SU-DHL-6 (cell line): ENCODE measurements around the gene ZNF664.

Source experiments
- H2AFZ ChIP-seq: fragments of 200-600 bp; sonication (generic); 2 replicates; pipeline ENCODE4 v1.6.1; 2014; ENCODE audit warnings: low read depth, mild to moderate bottlenecking, moderate library complexity, mixed read lengths, antibody characterized with exemption, low read length; ENCODE audit not compliant: severe bottlenecking
- H3F3A ChIP-seq: fragments of 200-600 bp; shearing (Covaris generic); 2 replicates; pipeline ENCODE4 v1.6.0; 2016; ENCODE audit warnings: antibody characterized with exemption, mild to moderate bottlenecking; ENCODE audit not compliant: insufficient read depth
- H3K27ac ChIP-seq: fragments of 200-600 bp; sonication (generic); 2 replicates; pipeline ENCODE4 v1.5.1; 2016; ENCODE audit warnings: low read depth, mild to moderate bottlenecking, low read length, moderate library complexity, mixed read lengths
- H3K27me3 ChIP-seq: fragments of 200-600 bp; sonication (generic), shearing (Covaris generic); 2 replicates; pipeline ENCODE4 v1.6.0; 2014; ENCODE audit warnings: mild to moderate bottlenecking, low read length
- H3K36me3 ChIP-seq: fragments of 200-600 bp; sonication (generic); 2 replicates; pipeline ENCODE4 v1.6.1; 2014; ENCODE audit warnings: mild to moderate bottlenecking, low read length, mixed read lengths
- H3K4me2 ChIP-seq: fragments of 300-600, 200-600 bp; shearing (Covaris generic), sonication (generic); 2 replicates; pipeline ENCODE4 v1.6.0; 2014; ENCODE audit warnings: low read length, low read depth, mild to moderate bottlenecking; ENCODE audit not compliant: poor library complexity, severe bottlenecking
- H3K4me3 ChIP-seq: fragments of 200-600 bp; sonication (generic); 2 replicates; pipeline ENCODE4 v1.5.1; 2014; ENCODE audit warnings: antibody characterized with exemption, low read length, mild to moderate bottlenecking, mixed read lengths; ENCODE audit not compliant: insufficient read depth, poor library complexity, severe bottlenecking
- H3K79me2 ChIP-seq: fragments of 200-600 bp; sonication (generic); 2 replicates; pipeline ENCODE4 v1.6.1; 2014; ENCODE audit warnings: mild to moderate bottlenecking, low read length, moderate library complexity; ENCODE audit not compliant: insufficient read depth
- H3K9ac ChIP-seq: fragments of 200-600 bp; sonication (generic); 2 replicates; pipeline ENCODE4 v1.7.0; 2014; ENCODE audit warnings: mild to moderate bottlenecking, low read length
- H3K9me2 ChIP-seq: fragments of 200-600 bp; sonication (generic); replicated peaks from 2 replicates; pipeline ENCODE4 v1.6.1; 2014; ENCODE audit warnings: low read length; ENCODE audit not compliant: insufficient read depth
- H3K9me3 ChIP-seq: fragments of 200-600 bp; sonication (generic); 2 replicates; pipeline ENCODE4 v1.6.1; 2014; ENCODE audit warnings: low read length, mixed read lengths; ENCODE audit not compliant: insufficient read depth
- H4K20me1 ChIP-seq: fragments of 200-600 bp; sonication (generic); 2 replicates; pipeline ENCODE4 v1.6.1; 2014; ENCODE audit warnings: low read depth, mild to moderate bottlenecking, antibody characterized with exemption, low read length, moderate library complexity, mixed read lengths
- EZH2phosphoT487 ChIP-seq: fragments of 200-600 bp; sonication (generic), shearing (Covaris generic); conservative IDR thresholded peaks from 2 replicates; pipeline ENCODE4 v1.6.1; 2018; ENCODE audit warnings: mild to moderate bottlenecking, antibody characterized with exemption, low read length, moderate library complexity, mixed read lengths
- TF ChIP-seq, protein P1 (sequence below): fragments of 200-600 bp; sonication (generic); IDR thresholded peaks from one replicate; pipeline ENCODE4 v1.5.1; 2017; ENCODE audit warnings: antibody characterized with exemption, mild to moderate bottlenecking, low read length, moderate library complexity; ENCODE audit not compliant: insufficient read depth, poor library complexity, severe bottlenecking

The ZNF664 gene

DNA sequence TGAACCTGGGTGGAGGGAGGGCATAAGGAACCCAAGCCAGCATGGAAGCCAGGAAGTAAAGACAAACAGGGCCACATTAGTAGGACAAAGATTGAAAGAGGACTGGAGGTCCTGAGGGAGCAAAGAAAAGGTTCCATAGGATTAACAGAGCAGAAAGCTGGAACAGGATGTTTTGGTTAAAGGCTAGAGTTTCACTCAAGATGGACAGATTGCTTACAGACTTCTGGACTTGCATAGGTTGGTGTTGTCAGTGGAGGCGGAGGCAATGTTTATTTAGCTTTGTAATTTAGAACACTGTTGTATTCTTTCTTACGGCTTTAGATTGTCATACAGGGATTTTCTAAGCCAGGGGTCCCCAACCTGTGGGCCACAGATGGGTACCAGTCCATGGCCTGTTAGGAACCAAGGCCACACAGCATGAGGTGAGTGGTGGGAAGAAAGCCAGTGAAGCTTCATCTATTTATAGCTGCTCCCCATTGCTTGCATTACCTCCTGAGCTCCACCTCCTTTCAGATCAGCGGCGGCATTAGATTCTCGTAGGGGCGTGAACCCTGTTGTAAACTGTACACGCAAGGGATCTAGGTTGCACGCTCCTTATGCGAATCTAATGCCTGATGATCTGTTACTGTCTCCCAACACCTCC lies 31.3 kb downstream of the ZNF664 start:
- Histone ChIP-seq H3K27ac (no peak overlapping the region), H3F3A (no peaks in the 10 kb centered on the region), H3K4me2 (no peak overlapping the region), H3K9ac (no peak overlapping the region), H3K79me2 (no peaks in the 10 kb centered on the region), H3K9me2 (no peaks in the 10 kb centered on the region), H3K9me3 (no peaks in the 10 kb centered on the region), H3K4me3 (no peak overlapping the region), H3K27me3 (no peaks in the 10 kb centered on the region), H2AFZ (no peak overlapping the region), H3K36me3 (no peaks in the 10 kb centered on the region), H4K20me1 (no peaks in the 10 kb centered on the region)
- TF ChIP-seq, protein P1, sequence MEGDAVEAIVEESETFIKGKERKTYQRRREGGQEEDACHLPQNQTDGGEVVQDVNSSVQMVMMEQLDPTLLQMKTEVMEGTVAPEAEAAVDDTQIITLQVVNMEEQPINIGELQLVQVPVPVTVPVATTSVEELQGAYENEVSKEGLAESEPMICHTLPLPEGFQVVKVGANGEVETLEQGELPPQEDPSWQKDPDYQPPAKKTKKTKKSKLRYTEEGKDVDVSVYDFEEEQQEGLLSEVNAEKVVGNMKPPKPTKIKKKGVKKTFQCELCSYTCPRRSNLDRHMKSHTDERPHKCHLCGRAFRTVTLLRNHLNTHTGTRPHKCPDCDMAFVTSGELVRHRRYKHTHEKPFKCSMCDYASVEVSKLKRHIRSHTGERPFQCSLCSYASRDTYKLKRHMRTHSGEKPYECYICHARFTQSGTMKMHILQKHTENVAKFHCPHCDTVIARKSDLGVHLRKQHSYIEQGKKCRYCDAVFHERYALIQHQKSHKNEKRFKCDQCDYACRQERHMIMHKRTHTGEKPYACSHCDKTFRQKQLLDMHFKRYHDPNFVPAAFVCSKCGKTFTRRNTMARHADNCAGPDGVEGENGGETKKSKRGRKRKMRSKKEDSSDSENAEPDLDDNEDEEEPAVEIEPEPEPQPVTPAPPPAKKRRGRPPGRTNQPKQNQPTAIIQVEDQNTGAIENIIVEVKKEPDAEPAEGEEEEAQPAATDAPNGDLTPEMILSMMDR, result no peak

DNA sequence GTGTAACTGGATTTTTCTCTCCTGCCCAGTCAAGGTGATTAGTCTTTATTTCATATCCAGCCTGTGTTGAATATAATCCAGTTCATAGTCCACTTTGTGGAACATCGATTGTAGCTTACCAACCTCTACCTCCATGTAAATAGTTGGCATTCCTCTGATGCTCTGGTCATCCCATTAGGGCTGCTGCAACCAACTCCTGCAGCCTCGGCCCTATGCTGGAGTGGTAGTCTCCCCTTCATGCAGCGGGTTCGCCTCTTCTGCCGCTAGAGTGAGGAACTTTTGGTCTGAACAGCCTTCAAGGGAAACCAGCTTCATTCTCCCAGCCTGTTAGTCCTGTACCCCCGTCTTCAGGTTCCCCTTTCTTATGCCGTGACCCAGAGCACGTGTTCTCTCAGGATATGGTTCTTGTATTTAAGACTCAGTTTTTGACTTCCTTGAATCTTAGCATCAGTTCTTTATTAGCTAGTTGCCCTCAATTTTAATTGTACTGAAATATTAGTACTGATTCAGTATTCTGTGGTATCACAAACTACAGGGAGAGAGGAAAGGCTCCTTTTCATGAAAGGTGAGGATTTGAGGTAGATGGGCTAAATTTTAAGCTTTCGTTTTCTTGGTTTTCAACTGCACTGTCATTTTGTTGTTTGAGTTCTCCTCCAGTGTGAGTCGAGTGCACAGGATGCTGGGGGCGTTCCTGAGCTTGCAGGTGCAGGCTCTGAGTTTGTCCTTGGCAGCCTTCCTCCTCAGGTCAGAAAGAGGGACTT lies 33.2 kb downstream of the ZNF664 start:
- Histone ChIP-seq H3K9me3 (no peaks in the 10 kb centered on the region), H3K27ac (no peak overlapping the region), H4K20me1 (no peaks in the 10 kb centered on the region), H3K9ac (no peak overlapping the region), H3K4me2 (no peak overlapping the region), H3K9me2 (no peaks in the 10 kb centered on the region), H3K4me3 (no peak overlapping the region), H3K79me2 (no peaks in the 10 kb centered on the region), H3F3A (no peaks in the 10 kb centered on the region), H3K36me3 (no peaks in the 10 kb centered on the region), H3K27me3 (no peaks in the 10 kb centered on the region), H2AFZ (no peak overlapping the region)
- TF ChIP-seq, protein P1, result no peak

DNA sequence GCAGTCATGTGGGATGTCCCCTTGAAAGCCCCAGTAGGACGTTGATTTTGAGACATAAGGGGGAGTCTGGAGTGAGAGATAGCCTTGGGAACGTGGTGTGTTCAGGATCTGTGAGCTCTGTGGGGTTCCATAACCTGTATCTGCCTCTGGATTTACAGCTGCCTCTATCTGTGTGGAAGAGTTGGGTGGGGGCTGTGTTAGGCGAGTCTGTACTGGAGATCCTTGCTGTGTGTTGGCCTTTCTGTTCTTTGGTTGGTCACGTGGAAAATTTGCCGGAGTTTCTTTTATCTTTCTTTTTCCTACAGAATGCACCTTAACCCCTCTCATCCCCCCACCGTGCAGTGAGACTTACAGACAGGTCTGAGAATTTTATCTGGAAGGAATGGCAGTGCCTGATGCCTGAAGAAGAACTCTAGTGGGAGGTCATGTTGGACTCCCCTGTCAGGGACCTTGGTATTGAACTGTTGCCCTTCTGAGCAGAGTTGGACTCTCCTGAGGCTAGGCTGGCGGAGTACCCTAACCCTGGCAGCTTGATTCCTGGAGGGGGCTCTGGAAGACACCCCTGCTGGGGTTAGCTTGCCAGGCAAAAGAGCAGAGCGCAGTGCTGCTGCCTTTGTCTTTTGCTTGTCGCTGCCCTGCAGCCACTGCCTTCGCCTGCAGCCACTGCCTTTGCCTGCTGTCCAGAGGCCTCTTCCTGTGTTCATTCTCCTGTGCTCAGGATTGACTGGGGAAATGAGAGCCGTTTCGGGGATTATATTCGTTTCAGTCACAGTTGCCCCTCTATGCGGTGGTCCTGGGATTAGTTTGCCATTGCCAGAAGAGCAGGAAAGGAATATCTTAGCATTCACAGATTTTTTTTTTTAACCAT lies 34.1 kb downstream of the ZNF664 start:
- H3K4me3 ChIP-seq, result no peak overlapping the region
- no peaks in the 10 kb centered on the region; the same call in 1 of the 2 replicates for H3K36me3 ChIP-seq
- no peak overlapping the region for H3K9ac ChIP-seq
- no peaks in the 10 kb centered on the region for H3K79me2 ChIP-seq
- no peaks in the 10 kb centered on the region for H3K9me2 ChIP-seq
- H3K27ac ChIP-seq, result no peak overlapping the region
- no peaks in the 10 kb centered on the region for H4K20me1 ChIP-seq
- H3K27me3 ChIP-seq, result no peaks in the 10 kb centered on the region
- no peak for TF ChIP-seq EZH2phosphoT487
- TF ChIP-seq, protein P1, result no peak
- no peak overlapping the region for H2AFZ ChIP-seq
- H3K4me2 ChIP-seq, result no peak overlapping the region
- H3F3A ChIP-seq, result no peaks in the 10 kb centered on the region
- H3K9me3 ChIP-seq, result no peaks in the 10 kb centered on the region
